ENCODE data around the gene TTLL11.
"Not testable (repeated sequence)": the region's sequence is repeated elsewhere in the genome, so short reads cannot be mapped to it uniquely, and the experiment has no call there.

TTLL11 gene

GRCh38 chr9:121810489-121810888, 282.6 kb downstream of the TTLL11 start:
- H3K27ac Mint-ChIP-seq = no peak overlapping the region
- no peak for ATAC-seq
- no peaks in the 10 kb centered on the region for H3K36me3 Mint-ChIP-seq
- H3K9me3 Mint-ChIP-seq = no peaks in the 10 kb centered on the region
- H3K27me3 Mint-ChIP-seq = no peaks in the 10 kb centered on the region
- no peaks in the 10 kb centered on the region for H3K4me1 Mint-ChIP-seq
- no peak overlapping the region for H3K4me3 Mint-ChIP-seq

- Mint-ChIP-seq H3K9me3 (peaks cover 5% of the 10 kb centered on the region), H3K4me1 (no peaks in the 10 kb centered on the region), H3K36me3 (no peaks in the 10 kb centered on the region), H3K27ac (no peak overlapping the region), H3K27me3 (no peaks in the 10 kb centered on the region), H3K4me3 (no peak overlapping the region)
- ATAC-seq = peak; percentile 21
Measured at GRCh38 chr9:121809356-121810050, 283.6 kb downstream of the TTLL11 start.

DNA sequence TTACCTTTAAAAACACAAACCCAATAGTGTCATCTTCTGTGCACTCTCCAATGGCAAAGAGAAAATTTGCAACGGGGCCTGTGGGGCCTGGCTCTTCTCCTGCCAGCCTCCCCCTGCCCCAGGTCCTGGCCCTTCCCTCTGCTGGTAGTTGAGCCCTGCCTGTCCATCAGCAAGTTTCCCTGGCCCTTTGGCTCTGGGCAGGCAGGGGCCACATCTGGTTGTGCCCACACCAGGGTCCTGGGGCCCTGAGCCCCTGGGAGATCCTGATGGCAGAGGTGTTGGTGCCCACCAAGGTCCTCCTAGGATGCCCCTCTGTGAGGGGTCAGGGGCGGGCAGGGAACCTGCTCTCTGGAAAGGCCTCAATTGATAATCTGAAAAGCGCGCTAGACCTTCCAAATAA, 284.3 kb downstream of the TTLL11 start:
- Mint-ChIP-seq H3K9me3 (peaks cover 10% of the 10 kb centered on the region), H3K4me1 (no peaks in the 10 kb centered on the region), H3K4me3 (no peak overlapping the region), H3K27me3 (no peaks in the 10 kb centered on the region), H3K27ac (no peak overlapping the region), H3K36me3 (no peaks in the 10 kb centered on the region)
- ATAC-seq = no peak

- no peak overlapping the region for H3K27ac Mint-ChIP-seq
- H3K4me3 Mint-ChIP-seq = no peak overlapping the region
- H3K36me3 Mint-ChIP-seq = no peaks in the 10 kb centered on the region
- no peak for ATAC-seq
- H3K27me3 Mint-ChIP-seq = peaks cover 3% of the 10 kb centered on the region
- H3K4me1 Mint-ChIP-seq = no peaks in the 10 kb centered on the region
- H3K9me3 Mint-ChIP-seq = peaks cover 10% of the 10 kb centered on the region
Measured at GRCh38 chr9:121807823-121808278, 285.3 kb downstream of the TTLL11 start.

DNA sequence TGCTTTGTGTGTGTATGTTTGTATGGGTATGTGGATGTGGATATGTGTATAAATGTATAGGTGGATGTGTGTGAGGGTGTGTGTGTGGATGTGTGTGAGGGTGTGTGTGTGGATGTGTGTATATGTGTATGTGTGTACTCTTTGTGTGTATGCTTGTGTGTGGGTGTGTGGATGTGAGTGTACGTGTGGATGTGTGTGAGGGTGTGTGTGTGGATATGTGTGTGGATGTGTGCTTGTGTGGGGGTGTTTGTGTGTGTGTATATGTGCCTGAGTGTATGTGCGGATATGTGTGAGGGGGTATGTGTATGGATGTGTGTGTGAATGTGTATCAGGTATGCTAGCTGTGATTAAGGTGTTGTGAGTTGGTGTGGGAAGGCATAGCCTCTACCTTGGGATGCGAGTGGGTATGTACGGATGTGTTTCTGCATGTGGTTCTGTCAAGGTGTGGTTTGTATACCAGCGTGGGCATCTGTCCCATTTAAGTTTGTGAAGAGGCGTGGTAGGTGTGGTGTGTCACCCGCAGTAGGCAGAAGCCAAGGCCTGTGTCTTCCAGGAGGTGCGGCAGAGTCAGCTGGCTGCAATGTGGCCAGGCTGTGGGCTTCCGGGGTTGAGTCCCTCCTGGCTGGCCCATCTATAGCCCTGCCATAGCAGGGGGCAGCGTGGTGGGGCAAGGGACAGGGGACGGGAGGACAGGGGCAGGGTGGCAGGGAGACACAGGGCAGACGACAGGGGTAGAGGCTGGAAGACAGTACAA, 285.9 kb downstream of the TTLL11 start:
- Mint-ChIP-seq H3K27ac (no peak overlapping the region), H3K4me3 (no peak overlapping the region), H3K9me3 (peaks cover 10% of the 10 kb centered on the region), H3K27me3 (peaks cover 6% of the 10 kb centered on the region), H3K4me1 (no peaks in the 10 kb centered on the region), H3K36me3 (no peaks in the 10 kb centered on the region)
- ATAC-seq = no peak

DNA sequence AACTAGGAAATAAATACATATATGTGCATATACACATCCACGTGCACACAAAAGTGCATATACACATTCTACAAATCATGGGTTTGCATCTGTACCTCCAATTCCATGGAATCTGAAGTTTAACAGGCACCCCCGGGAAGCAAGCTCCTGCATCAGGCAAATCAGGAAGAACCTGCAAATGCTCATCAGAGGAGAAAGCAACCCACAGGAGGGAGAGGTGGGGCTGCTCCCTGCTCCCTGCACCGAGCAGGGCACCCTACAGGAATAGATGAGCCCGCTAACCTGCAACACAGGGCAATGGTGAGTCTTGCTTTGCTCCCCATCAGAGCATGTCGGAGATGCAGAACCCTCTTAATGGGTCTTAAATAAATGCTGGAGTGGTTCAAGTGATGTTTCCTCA, 290.4 kb downstream of the TTLL11 start:
- H3K4me1 Mint-ChIP-seq = no peaks in the 10 kb centered on the region
- H3K4me3 Mint-ChIP-seq = no peak overlapping the region
- H3K9me3 Mint-ChIP-seq = peaks cover 10% of the 10 kb centered on the region
- peaks cover 23% of the 10 kb centered on the region for H3K27me3 Mint-ChIP-seq
- no peak overlapping the region for H3K27ac Mint-ChIP-seq
- no peak for ATAC-seq
- no peaks in the 10 kb centered on the region for H3K36me3 Mint-ChIP-seq

DNA sequence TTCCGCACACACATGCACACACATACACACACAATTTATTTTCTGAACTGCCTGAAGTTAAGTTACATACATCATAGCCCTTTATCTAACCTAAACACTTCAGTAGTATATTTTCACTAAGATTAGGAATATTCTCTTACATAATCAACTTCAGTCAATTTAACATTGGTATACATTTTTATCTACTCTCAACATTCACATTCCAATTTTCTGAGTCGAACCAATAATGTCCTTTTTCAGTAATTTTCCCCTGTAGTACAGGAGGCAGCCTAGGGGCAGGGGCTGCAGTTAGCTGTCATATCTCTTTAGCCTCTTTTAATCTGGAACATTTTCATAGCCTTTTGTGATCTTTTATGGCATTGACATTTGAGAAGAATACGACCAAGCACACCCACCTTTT, 291.5 kb downstream of the TTLL11 start:
- H3K36me3 Mint-ChIP-seq = no peaks in the 10 kb centered on the region
- no peaks in the 10 kb centered on the region for H3K4me1 Mint-ChIP-seq
- no peak overlapping the region for H3K27ac Mint-ChIP-seq
- ATAC-seq = no peak
- H3K27me3 Mint-ChIP-seq = peaks cover 23% of the 10 kb centered on the region
- H3K9me3 Mint-ChIP-seq = peaks cover 10% of the 10 kb centered on the region
- no peak overlapping the region for H3K4me3 Mint-ChIP-seq

- Mint-ChIP-seq H3K27me3 (peaks cover 23% of the 10 kb centered on the region), H3K36me3 (no peaks in the 10 kb centered on the region), H3K9me3 (peaks cover 10% of the 10 kb centered on the region), H3K27ac (no peak overlapping the region), H3K4me1 (no peaks in the 10 kb centered on the region), H3K4me3 (no peak overlapping the region)
- ATAC-seq = no peak
Measured at GRCh38 chr9:121800376-121800775, 292.7 kb downstream of the TTLL11 start.

GRCh38 chr9:121798941-121799340, 294.2 kb downstream of the TTLL11 start:
- H3K9me3 Mint-ChIP-seq = peaks cover under 1% of the 10 kb centered on the region
- no peak overlapping the region for H3K4me3 Mint-ChIP-seq
- H3K27ac Mint-ChIP-seq = no peak overlapping the region
- H3K36me3 Mint-ChIP-seq = no peaks in the 10 kb centered on the region
- ATAC-seq = no peak
- peaks cover 23% of the 10 kb centered on the region for H3K27me3 Mint-ChIP-seq
- no peaks in the 10 kb centered on the region for H3K4me1 Mint-ChIP-seq

DNA sequence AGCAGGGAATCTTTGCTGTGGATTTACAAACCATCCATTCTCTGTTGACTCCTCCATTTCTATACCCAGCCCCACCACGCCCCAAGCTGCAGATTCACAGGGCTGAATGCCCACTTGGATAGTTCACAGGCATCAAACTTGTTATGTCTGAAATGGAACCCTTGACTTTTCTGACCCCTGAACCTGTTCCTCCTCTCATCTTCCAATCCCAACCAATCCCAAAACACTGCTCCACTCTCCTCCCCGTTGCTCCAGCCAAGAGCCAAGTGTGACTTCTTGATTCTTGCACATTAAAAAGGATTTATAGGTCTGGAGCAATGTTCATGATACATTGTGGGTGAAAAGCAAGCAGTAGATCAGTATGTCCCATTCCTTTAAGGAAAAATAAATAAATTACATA, 296.0 kb downstream of the TTLL11 start:
- Mint-ChIP-seq H3K27ac (no peak overlapping the region), H3K9me3 (no peaks in the 10 kb centered on the region), H3K27me3 (peaks cover 17% of the 10 kb centered on the region), H3K4me1 (no peaks in the 10 kb centered on the region), H3K36me3 (no peaks in the 10 kb centered on the region), H3K4me3 (no peak overlapping the region)
- no peak for ATAC-seq

DNA sequence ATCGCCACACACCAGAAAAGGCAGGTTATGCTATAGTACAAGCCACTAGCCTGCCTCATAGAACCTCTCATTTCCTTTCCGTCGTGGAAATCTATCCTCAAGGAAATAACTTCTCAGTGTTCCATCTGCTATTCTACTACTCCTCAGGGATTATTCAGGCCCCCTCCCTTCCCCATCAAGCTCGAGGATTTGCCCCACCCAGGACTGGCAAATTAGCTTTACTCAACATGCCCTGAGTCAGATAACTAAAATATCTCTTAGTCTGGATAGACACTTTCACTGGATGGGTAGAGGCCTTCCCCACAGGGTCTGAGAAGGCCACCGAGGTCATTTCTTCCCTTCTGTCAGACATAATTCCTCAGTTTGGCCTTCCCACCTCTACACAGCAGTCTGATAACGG, 298.8 kb downstream of the TTLL11 start:
- not testable (repeated sequence) for H3K9me3 Mint-ChIP-seq, ATAC-seq, H3K4me3 Mint-ChIP-seq, H3K27ac Mint-ChIP-seq, H3K36me3 Mint-ChIP-seq, H3K4me1 Mint-ChIP-seq
- H3K27me3 Mint-ChIP-seq = peaks cover 10% of the 10 kb centered on the region

DNA sequence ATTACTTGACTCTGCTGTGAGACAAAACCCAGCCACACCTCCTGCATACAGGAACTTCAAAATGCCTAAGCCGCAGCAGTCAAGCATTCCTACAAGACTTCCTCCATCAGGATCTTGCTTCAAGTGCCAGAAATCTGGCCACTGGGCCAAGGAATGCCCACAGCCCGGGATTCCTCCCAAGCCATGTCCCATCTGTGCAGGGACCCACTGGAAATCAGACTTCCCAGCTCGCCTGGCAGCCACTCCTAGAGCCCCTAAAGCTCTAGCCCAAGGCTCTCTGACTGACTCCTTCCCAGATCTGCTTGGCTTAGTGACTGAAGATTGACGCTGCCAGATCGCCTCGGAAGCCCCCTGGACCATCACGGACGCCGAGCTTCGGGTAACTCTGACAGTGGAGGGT, 300.6 kb downstream of the TTLL11 start:
- not testable (repeated sequence) for H3K27ac Mint-ChIP-seq, H3K4me3 Mint-ChIP-seq, ATAC-seq, H3K9me3 Mint-ChIP-seq, H3K4me1 Mint-ChIP-seq, H3K36me3 Mint-ChIP-seq
- H3K27me3 Mint-ChIP-seq = peaks cover 28% of the 10 kb centered on the region

- Mint-ChIP-seq H3K27ac (no peak overlapping the region), H3K27me3 (peaks cover 42% of the 10 kb centered on the region), H3K4me1 (no peaks in the 10 kb centered on the region), H3K9me3 (peaks cover 4% of the 10 kb centered on the region), H3K4me3 (no peak overlapping the region), H3K36me3 (no peaks in the 10 kb centered on the region)
- ATAC-seq = no peak
Measured at GRCh38 chr9:121790841-121791240, 302.3 kb downstream of the TTLL11 start.

DNA sequence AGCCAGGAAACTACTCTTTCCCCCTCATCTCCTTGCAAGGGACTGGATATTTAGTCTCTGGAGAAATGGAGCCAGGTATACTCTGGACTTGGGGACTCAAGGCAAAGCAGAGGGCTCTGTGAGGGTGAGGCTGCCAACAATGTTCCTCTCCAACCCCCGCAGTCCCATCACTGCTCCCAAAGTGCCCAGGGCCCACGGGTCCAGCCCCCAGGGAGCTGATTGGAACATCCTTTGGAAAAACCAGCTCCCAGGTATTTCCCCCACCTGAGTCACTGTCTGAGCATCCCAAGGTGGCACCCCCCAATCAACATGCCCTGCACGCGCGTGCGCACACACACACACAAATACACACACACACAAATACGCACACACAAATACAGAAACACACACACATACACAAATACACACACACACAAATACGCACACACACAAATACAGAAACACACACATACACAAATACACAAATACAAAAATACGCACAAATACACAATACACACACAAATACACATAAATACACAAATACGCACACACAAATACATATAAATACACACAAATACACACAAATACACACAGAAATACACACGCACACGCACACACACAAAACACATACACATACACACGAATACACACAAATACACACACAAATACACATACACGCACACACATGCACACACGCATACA, 304.3 kb downstream of the TTLL11 start:
- no peaks in the 10 kb centered on the region for H3K4me1 Mint-ChIP-seq
- peaks cover 4% of the 10 kb centered on the region for H3K9me3 Mint-ChIP-seq
- H3K27me3 Mint-ChIP-seq = peaks cover 42% of the 10 kb centered on the region
- ATAC-seq = no peak
- H3K4me3 Mint-ChIP-seq = no peak overlapping the region
- no peaks in the 10 kb centered on the region for H3K36me3 Mint-ChIP-seq
- H3K27ac Mint-ChIP-seq = no peak overlapping the region

DNA sequence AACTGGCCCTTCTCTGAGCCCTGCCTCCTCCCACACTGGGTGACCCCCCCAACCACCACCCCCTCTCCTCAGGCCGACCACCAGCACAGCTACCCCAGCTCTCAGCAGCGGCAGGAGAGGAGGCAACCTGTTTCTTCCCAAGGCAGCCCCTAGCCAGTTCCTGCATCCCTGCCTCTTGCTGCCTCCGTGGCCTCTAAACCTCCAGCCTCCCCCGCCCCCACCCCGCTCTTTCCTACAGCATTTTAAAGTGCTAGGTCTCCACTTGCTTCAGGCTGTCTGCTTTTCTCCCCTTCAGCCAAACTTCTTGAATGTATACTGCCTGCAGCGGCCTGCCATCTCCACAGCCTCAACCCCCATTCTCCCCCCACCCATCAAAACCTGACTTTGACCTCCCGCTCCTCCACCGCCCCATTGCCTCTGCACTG, 306.1 kb downstream of the TTLL11 start:
- H3K27ac Mint-ChIP-seq = no peak overlapping the region
- no peaks in the 10 kb centered on the region for H3K36me3 Mint-ChIP-seq
- H3K4me3 Mint-ChIP-seq = no peak overlapping the region
- H3K4me1 Mint-ChIP-seq = no peaks in the 10 kb centered on the region
- peaks cover 4% of the 10 kb centered on the region for H3K9me3 Mint-ChIP-seq
- no peak for ATAC-seq
- peaks cover 42% of the 10 kb centered on the region for H3K27me3 Mint-ChIP-seq
